Measurements from ENCODE around the gene BEND5.

The BEND5 gene

DNA sequence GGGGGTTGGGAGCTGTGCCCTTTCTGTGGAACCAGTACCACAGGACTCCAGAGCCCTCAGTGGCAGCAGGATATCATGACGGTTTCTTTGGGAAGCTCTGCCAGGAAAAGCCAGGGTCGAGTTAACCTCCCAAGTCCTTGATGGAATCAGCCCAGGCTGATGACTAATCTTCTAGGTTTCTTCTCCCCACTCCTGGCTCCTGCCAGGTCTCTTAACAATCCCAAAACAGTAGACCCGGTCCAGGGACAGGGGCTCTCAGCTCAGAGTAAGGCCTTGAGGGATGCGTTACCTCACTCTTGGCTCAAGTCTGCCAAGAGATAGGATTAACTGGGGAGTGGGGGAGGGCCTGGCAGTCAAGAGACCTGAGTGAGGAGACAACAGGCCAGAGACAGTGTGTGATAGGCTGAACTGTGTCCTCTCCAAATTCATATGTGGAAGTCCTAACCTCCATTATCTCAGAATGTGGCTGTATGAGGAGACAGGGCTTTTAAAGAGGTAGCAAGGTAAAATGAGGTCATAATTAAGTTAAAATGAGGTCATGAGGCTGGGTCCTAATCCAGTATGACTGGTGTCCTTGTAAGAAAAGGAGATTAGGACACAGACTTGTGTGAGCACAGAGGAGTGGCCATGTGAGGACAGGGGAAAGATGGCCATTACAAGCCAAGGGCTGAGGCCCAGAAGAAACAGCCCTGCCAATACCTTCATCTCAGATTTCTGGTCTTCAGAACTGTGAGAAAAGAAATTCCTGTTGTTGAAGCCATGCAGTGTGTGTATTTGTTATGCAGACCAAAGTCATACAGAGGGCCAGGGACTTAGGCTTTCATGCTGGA lies 95.0 kb downstream of the BEND5 start:
- no peak for DNase-seq

DNA sequence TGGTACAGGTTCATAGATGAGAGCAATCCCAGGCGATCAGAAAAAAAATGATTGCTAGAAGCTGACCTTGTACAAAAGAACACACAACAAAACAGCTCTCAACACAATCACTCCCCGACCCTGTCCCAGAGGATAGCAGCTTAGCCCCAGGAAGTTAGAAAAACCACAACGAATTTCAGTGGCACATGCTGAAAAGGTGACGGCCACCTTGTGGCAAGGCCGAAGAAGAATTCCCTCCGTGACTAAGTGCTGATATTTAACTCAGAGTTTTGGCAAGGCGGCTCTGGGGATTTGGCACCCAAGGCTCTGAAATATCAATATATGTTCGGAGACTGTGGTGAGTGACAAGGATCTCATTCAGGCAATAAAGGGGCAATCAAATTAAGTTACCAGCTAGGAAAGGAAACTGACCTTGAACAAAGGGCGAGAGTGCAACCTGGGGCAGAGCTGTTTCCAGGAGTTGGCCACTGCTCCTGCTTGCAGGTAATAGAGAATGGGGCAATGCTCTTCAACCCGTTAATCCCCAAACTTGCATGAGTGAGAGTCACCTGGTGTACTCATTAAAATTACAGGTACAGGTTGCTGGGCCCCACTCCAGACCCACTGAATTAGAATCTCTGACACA lies 96.2 kb downstream of the BEND5 start:
- no peak for DNase-seq

DNA sequence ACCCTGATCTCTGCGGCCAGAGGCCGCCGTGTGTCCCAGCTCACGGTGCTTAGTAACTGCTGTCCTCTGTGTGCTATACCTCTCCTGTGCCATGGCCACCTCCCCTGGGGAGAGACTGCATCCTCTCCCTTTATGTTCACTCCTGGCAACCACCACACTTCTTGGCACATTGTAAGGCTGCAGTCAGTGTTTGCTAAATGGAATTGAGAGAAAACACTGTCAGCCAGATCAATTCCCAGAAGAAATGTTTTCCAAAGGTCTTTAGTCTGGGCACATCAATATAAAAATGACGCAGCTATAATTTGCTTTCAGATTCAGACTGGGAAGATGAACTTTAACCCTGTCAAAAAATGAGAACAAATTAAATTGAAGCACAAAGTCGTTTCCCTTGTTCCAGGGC lies 96.8 kb downstream of the BEND5 start:
- DNase-seq: no peak

DNA sequence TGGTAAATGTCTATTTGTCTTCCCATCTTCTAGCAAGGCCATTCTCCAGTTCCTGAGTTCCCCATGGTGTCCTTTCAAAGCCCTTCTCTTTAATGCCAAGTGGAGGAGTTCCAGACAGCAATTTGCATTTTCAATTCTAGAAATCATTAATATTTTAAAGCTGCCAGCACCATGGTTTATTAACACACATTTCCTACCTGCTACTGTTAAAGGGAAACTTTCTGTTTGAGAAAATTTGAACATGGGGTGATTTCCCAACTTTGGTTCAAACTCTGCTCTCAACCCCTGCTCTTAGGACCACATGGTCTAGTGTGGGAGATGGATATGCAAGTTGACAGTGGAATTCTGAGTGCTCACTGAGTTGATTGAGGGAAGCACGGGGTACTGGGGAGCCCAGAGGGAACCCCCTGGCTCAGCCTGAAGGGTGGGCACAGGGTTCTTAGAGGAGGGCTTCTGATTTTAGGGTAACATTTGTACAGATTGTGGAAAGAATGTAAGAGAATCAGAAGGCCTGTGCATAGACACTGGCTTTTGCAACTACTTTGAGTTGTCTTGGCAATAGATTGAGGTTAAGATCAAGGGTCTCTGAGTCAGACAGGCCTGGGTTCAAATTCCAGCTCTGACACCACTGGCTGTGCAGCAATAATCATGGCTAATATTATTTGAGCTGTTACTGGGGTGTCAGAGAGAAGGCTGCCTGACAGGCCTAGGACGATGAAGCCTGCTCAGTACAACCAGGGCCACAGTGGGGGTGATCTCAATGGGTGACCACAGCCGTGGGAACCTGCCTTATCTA lies 97.8 kb downstream of the BEND5 start:
- DNase-seq: no peak
